HCT116 (cell line): Measurements from ENCODE around the gene BICD1. TPM values are rescaled to one million over a fixed set of nuclear protein-coding genes. Genes with fewer than 3 reads are reported as not detected.

Source experiments
- ATAC-seq: fragments of 200-7000 bp; cut with Tn5 transposase; 2 replicates; pipeline ENCODE4 v1.9.1; 2020; ENCODE audit warnings: mild to moderate bottlenecking, moderate library complexity
- BruUV-seq: library from RNA; stranded (reverse); fragments of 400-500 nt; replicated peaks from 2 replicates; lab custom pipeline; 2021; lab: Mats Ljungman, UMichigan
- CTCF ChIA-PET: fragments of 300-600 bp; sonication (Branson Sonifier 250); formaldehyde crosslinking; loops from one replicate; lab custom pipeline; 2021; ENCODE audit warnings: antibody characterized with exemption; lab: Charles Lee
- POLR2A ChIA-PET: fragments of 300-600, 350-600 bp; sonication (Branson Sonifier 250); formaldehyde crosslinking; loops from one replicate; lab custom pipeline; 2021; ENCODE audit warnings: antibody characterized with exemption; lab: Charles Lee
- RAD21 ChIA-PET, 2 experiments: fragments of 300-600 bp; sonication (Branson Sonifier 250); formaldehyde crosslinking; loops; one replicate each; lab custom pipeline; 2023; ENCODE audit warnings: low total read pairs in 2 of 2; ENCODE audit not compliant: uncharacterized antibody in 2 of 2, unreplicated experiment in 2 of 2, low non-redundant PET in 1 of 2; lab: Charles Lee
- DNase-seq: peaks from one replicate; pipeline ENCODE4 v3.0.0-alpha.2; 2010; ENCODE audit warnings: low read depth, low spot score
- H2AFZ ChIP-seq: fragments of 200-600 bp; shearing (Covaris generic), sonication (generic); 2 replicates; pipeline ENCODE4 v1.6.1; 2017; ENCODE audit warnings: low read depth, mixed run types, mixed read lengths, antibody characterized with exemption, low read length; ENCODE audit not compliant: poor library complexity, severe bottlenecking
- H3K27ac ChIP-seq: 2 replicates; pipeline ENCODE4 v1.5.1; 2012; ENCODE audit warnings: low read depth, low read length
- H3K27me3 ChIP-seq: fragments of 200-600 bp; sonication (generic); 2 replicates; pipeline ENCODE4 v1.6.1; 2016; ENCODE audit warnings: mixed run types, low read length, mixed read lengths; ENCODE audit not compliant: insufficient read depth
- H3K36me3 ChIP-seq, 2 experiments: fragments of 200-500 bp in 1 of 2; fragments of 200-600 bp in 1 of 2; sonication (Bioruptor generic) in 1 of 2; sonication (generic) in 1 of 2; 2 replicates each; pipeline versions ENCODE4 v1.5.1 to v1.6.1; 2014 to 2016; ENCODE audit warnings: low read length in 2 of 2, inconsistent platforms in 1 of 2, mixed read lengths in 1 of 2, mixed run types in 1 of 2; ENCODE audit not compliant: insufficient read depth in 2 of 2, control insufficient read depth in 1 of 2
- H3K4me1 ChIP-seq, 2 experiments: fragments of 200-600 bp in 1 of 2; sonication (generic) in 1 of 2; 2 replicates each; pipeline versions ENCODE4 v1.5.1 to v1.6.1; 2012 to 2017; ENCODE audit warnings: low read length in 2 of 2, inconsistent platforms in 1 of 2, mild to moderate bottlenecking in 1 of 2, mixed read lengths in 1 of 2, mixed run types in 1 of 2, moderate library complexity in 1 of 2; ENCODE audit not compliant: insufficient read depth in 2 of 2, control insufficient read depth in 1 of 2
- H3K4me2 ChIP-seq: fragments of 200-600 bp; sonication (generic); 2 replicates; pipeline ENCODE4 v1.6.1; 2017; ENCODE audit warnings: mixed run types, low read length, mixed read lengths
- H3K4me3 ChIP-seq, 2 experiments: fragments of 200-600 bp in 1 of 2; sonication (generic) in 1 of 2; replicated peaks in 1 of 2; 2 replicates each; pipeline ENCODE4 v1.5.1; 2011 to 2016; ENCODE audit warnings: low read length in 2 of 2, control low read depth in 1 of 2, low read depth in 1 of 2, mild to moderate bottlenecking in 1 of 2, mixed read lengths in 1 of 2, mixed run types in 1 of 2
- H3K79me2 ChIP-seq: fragments of 200-600 bp; sonication (generic); 2 replicates; pipeline ENCODE4 v1.6.1; 2017; ENCODE audit warnings: mild to moderate bottlenecking, mixed run types, low read length, moderate library complexity, mixed read lengths; ENCODE audit not compliant: insufficient read depth
- H3K9ac ChIP-seq: fragments of 200-600 bp; sonication (generic); 2 replicates; pipeline ENCODE4 v1.6.1; 2016; ENCODE audit warnings: low read length, mixed read lengths
- H3K9me2 ChIP-seq: fragments of 200-600 bp; sonication (generic), shearing (Covaris generic); 2 replicates; pipeline ENCODE4 v1.6.1; 2017; ENCODE audit warnings: mixed run types, mild to moderate bottlenecking, moderate library complexity; ENCODE audit not compliant: insufficient read depth
- H3K9me3 ChIP-seq, 2 experiments: fragments of 200-500 bp in 1 of 2; fragments of 200-600 bp in 1 of 2; sonication (Bioruptor generic) in 1 of 2; sonication (generic) in 1 of 2; 2 replicates each; pipeline ENCODE4 v1.6.1; 2014 to 2017; ENCODE audit warnings: low read length in 2 of 2, mixed read lengths in 2 of 2, inconsistent platforms in 1 of 2, low read depth in 1 of 2, mild to moderate bottlenecking in 1 of 2, mixed run types in 1 of 2, moderate library complexity in 1 of 2; ENCODE audit not compliant: control insufficient read depth in 1 of 2, insufficient read depth in 1 of 2
- H4K20me1 ChIP-seq: fragments of 200-600 bp; sonication (generic), shearing (Covaris generic); 2 replicates; pipeline ENCODE4 v1.6.1; 2017; ENCODE audit warnings: mixed run types, mild to moderate bottlenecking, moderate library complexity; ENCODE audit not compliant: insufficient read depth
- CBX3 ChIP-seq: IDR thresholded peaks from 2 replicates; pipeline ENCODE4 v1.6.1; 2012; ENCODE audit warnings: low read depth
- CEBPB ChIP-seq: IDR thresholded peaks from 2 replicates; pipeline ENCODE4 v1.6.1; 2012; ENCODE audit warnings: low read depth
- EZH2 ChIP-seq: fragments of 200-600 bp; sonication (generic); IDR thresholded peaks from 2 replicates; pipeline ENCODE4 v1.6.1; 2017; ENCODE audit warnings: antibody characterized with exemption, mixed run types
- FOSL1 ChIP-seq: IDR thresholded peaks from 2 replicates; pipeline ENCODE4 v1.6.1; 2012; ENCODE audit warnings: low read depth
- JUND ChIP-seq: IDR thresholded peaks from 2 replicates; pipeline ENCODE4 v1.6.1; 2012
- POLR2A ChIP-seq: IDR thresholded peaks from 2 replicates; pipeline ENCODE4 v1.7.0; 2011; ENCODE audit warnings: borderline replicate concordance; ENCODE audit not compliant: insufficient read depth, insufficient read length; ENCODE audit errors: extremely low read depth
- POLR2AphosphoS5 ChIP-seq: IDR thresholded peaks from 2 replicates; pipeline ENCODE4 v1.6.1; 2011; ENCODE audit warnings: mild to moderate bottlenecking, low read depth, low read length, moderate library complexity
- SIN3A ChIP-seq: IDR thresholded peaks from 2 replicates; pipeline ENCODE4 v1.6.1; 2012; ENCODE audit warnings: low read depth
- SP1 ChIP-seq: IDR thresholded peaks from 2 replicates; pipeline ENCODE4 v1.6.1; 2012; ENCODE audit warnings: low read depth
- SRF ChIP-seq: IDR thresholded peaks from 2 replicates; pipeline ENCODE4 v1.6.1; 2012; ENCODE audit warnings: low read depth
- intact Hi-C: fragments of 100-400 bp; cut with micrococcal nuclease; formaldehyde crosslinking; loops from 2 replicates; pipeline ENCODE4 v1.10.0; 2022
- total RNA-seq: library from RNA; stranded (reverse); gene quantifications from one replicate; pipeline ENCODE4 v1.2.1, GENCODE V29; 2021; ENCODE audit not compliant: unreplicated experiment
- TF ChIP-seq, protein P1 (sequence below), 3 experiments: fragments of 200-600 bp in 1 of 3; sonication (generic) in 1 of 3; IDR thresholded peaks in 2 of 3; conservative IDR thresholded peaks in 1 of 3; 2 replicates each; pipeline ENCODE4 v1.5.1; 2012 to 2017; ENCODE audit warnings: low read depth in 2 of 3, low read length in 2 of 3, antibody characterized with exemption in 1 of 3, borderline replicate concordance in 1 of 3, control low read depth in 1 of 3, mild to moderate bottlenecking in 1 of 3, mixed read lengths in 1 of 3, mixed run types in 1 of 3, moderate library complexity in 1 of 3; ENCODE audit not compliant: insufficient read depth in 1 of 3
- TF ChIP-seq, protein P2 (sequence below): IDR thresholded peaks from 2 replicates; pipeline ENCODE4 v1.6.1; 2012

The BICD1 gene
- total RNA-seq, 1 experiment from 2014 or later: 32.5 TPM

DNA sequence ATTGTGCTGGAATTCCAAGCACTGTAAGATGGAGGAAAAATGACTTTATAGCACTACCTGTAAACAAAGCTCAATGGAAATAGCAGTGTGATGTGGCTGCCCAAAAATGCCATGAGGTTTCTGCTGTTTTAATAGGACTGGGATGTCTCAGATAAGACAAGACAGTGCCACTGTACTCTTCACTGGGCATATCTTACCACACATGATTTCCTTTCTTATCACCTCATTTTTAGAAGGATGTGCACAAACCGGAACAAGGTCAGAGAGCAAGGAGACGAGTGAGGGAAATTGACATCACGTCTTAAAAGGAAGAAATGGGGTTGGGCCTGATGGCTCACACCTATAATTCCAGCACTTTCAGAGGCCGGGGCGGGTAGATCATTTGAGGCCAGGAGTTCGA, 254.3 kb downstream of the BICD1 start:
- intact Hi-C loops: loop anchor here (10.0 kb wide), 1 partner anchor 1664 kb away; the partner anchor contains the start of gene ALG10
- Histone ChIP-seq H2AFZ (no peak overlapping the region), H3K9me3 (no peaks in the 10 kb centered on the region), H3K4me3 (no peak overlapping the region)
- POLR2A ChIA-PET: no interaction called here
- no peak for ATAC-seq
- no peak for TF ChIP-seq POLR2A
- TF ChIP-seq JUND: no peak
- no peak for TF ChIP-seq CBX3
- no peak for TF ChIP-seq SP1
- TF ChIP-seq, protein P1, sequence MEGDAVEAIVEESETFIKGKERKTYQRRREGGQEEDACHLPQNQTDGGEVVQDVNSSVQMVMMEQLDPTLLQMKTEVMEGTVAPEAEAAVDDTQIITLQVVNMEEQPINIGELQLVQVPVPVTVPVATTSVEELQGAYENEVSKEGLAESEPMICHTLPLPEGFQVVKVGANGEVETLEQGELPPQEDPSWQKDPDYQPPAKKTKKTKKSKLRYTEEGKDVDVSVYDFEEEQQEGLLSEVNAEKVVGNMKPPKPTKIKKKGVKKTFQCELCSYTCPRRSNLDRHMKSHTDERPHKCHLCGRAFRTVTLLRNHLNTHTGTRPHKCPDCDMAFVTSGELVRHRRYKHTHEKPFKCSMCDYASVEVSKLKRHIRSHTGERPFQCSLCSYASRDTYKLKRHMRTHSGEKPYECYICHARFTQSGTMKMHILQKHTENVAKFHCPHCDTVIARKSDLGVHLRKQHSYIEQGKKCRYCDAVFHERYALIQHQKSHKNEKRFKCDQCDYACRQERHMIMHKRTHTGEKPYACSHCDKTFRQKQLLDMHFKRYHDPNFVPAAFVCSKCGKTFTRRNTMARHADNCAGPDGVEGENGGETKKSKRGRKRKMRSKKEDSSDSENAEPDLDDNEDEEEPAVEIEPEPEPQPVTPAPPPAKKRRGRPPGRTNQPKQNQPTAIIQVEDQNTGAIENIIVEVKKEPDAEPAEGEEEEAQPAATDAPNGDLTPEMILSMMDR (IDR thresholded peaks at IDR 0.05 in 2 of 3, conservative IDR thresholded peaks at IDR 0.05 in 1 of 3; ENCODE audit: borderline replicate concordance in 1 of 3, insufficient read depth in 1 of 3, low read depth in 2 of 3, low read length in 2 of 3): no peak
- no peak for TF ChIP-seq POLR2AphosphoS5
- TF ChIP-seq SRF: no peak
- no peak for TF ChIP-seq EZH2
- TF ChIP-seq SIN3A: no peak
- TF ChIP-seq, protein P2, sequence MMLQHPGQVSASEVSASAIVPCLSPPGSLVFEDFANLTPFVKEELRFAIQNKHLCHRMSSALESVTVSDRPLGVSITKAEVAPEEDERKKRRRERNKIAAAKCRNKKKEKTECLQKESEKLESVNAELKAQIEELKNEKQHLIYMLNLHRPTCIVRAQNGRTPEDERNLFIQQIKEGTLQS: no peak
- TF ChIP-seq FOSL1: no peak
- no peak for TF ChIP-seq CEBPB
- TF ChIP-seq, all 23 proteins: peak for 0
- Histone ChIP-seq H3K79me2 (no peaks in the 10 kb centered on the region), H3K9ac (no peak overlapping the region), H4K20me1 (no peaks in the 10 kb centered on the region), H3K4me1 (no peaks in the 10 kb centered on the region), H3K4me2 (no peak overlapping the region), H3K9me2 (no peaks in the 10 kb centered on the region), H3K27me3 (no peaks in the 10 kb centered on the region), H3K36me3 (no peaks in the 10 kb centered on the region), H3K27ac (no peak overlapping the region)
- ChIA-PET CTCF (no interaction called here), RAD21 (interaction anchor here in 1 of 2 experiments (0.7 kb wide), 1 partner anchor 445 kb away, joined by 3 read pairs; no protein-coding TSS in a partner anchor)
- DNase-seq: no peak
- no TSS peak for BruUV-seq
